ENCODE measurements around the gene ISYNA1. TPM values are rescaled to one million over a fixed set of nuclear protein-coding genes. Genes with fewer than 3 reads are reported as not detected.

The ISYNA1 gene
- total and polyA plus RNA-seq, 2 experiments from 2014 or later = 191 to 208 TPM

- TF ChIP-seq NANOG (IDR thresholded peaks at IDR 0.05; ENCODE audit: borderline replicate concordance) = no peak
- TF ChIP-seq EZH2 (IDR thresholded peaks at IDR 0.05; ENCODE audit: low read depth, unreplicated experiment) = no peak
- TF ChIP-seq STAT1 (IDR thresholded peaks at IDR 0.05; ENCODE audit: unreplicated experiment) = no peak
- TF ChIP-seq CTCF (conservative IDR thresholded peaks at IDR 0.05; ENCODE audit: low read depth in 2 of 2) = no peak
These were observed 14.5 kb upstream of the ISYNA1 start (continued) for GRCh38 chr19:18452386-18452785.

- peaks cover 13% of the 10 kb centered on the region for H3K27me3 Mint-ChIP-seq (ENCODE audit: insufficient read depth, low read depth, poor library complexity)
- H3K4me2 ChIP-seq = no peak overlapping the region
- H3K4me3 Mint-ChIP-seq = no peak overlapping the region
- H3K27me3 ChIP-seq (ENCODE audit: insufficient read depth) = no peaks in the 10 kb centered on the region
- H3K79me2 ChIP-seq (replicated peaks; ENCODE audit: insufficient read depth) = no peaks in the 10 kb centered on the region
- no peaks in the 10 kb centered on the region; the same call in 1 of the 2 replicates for H3K36me3 ChIP-seq (ENCODE audit: insufficient read depth)
- peaks cover 8% of the 10 kb centered on the region; the same call in 2 of the 3 replicates for H3K36me3 Mint-ChIP-seq (ENCODE audit: low read depth)
- no peak overlapping the region for H3K27ac Mint-ChIP-seq
- H3K9me3 Mint-ChIP-seq = no peaks in the 10 kb centered on the region
- DNase-seq (ENCODE audit: low spot score) (peak; percentile 83), ATAC-seq (peak; percentile 91)
- 0 out of 2 replicates have a peak, but pooled peaks cover 3% of the 10 kb centered on the region for H3F3A ChIP-seq (replicated peaks; ENCODE audit: low read depth)
- H4K20me1 ChIP-seq (replicated peaks; ENCODE audit: insufficient read depth) = no peaks in the 10 kb centered on the region; the same call in none of the 2 replicates
- H3K4me1 ChIP-seq (ENCODE audit: insufficient read depth) = no peaks in the 10 kb centered on the region
- peaks cover 10% of the 10 kb centered on the region; the same call in 2 of the 3 replicates for H3K4me1 Mint-ChIP-seq
- TF ChIP-seq CTCF (conservative IDR thresholded peaks at IDR 0.05; ENCODE audit: low read depth in 2 of 2) (peak; percentile 88 to 92), STAT1 (IDR thresholded peaks at IDR 0.05; ENCODE audit: unreplicated experiment) (no peak)
- no peak overlapping the region for H3K4me3 ChIP-seq
- no peak overlapping the region for H2AFZ ChIP-seq
- no peaks in the 10 kb centered on the region for H3K9me2 ChIP-seq (ENCODE audit: insufficient read depth)
- peak overlapping the region; percentile 50; the same call in 1 of the 2 replicates for H3K27ac ChIP-seq (ENCODE audit: low read depth)
These were observed 13.3 kb upstream of the ISYNA1 start for GRCh38 chr19:18450931-18451836.
